Measurements from ENCODE around the gene THAP11. TPM values are rescaled to one million over a fixed set of nuclear protein-coding genes. Genes with fewer than 3 reads are reported as not detected.

Gene THAP11
- total and polyA plus RNA-seq, 10 donors, result 19.9 to 80.7 (median 31.9) TPM

GRCh38 chr16:67864594-67864993, 22.5 kb downstream of the THAP11 start:
- DNase-seq, result no peak
- peaks cover 0 to 75% (median 53%) of the 10 kb centered on the region in 6 donors for H3K36me3 ChIP-seq
- no peak overlapping the region for H3K27ac ChIP-seq
- intact Hi-C loops (cut with DNase I; ENCODE audit: low total_unique reads), result no loop called here
- H3K27me3 ChIP-seq (replicated peaks in 1 of 7), result no peaks in the 10 kb centered on the region
- H3K4me1 ChIP-seq, result peaks cover 0 to 12% (median 0%) of the 10 kb centered on the region in 6 donors
- no peak for TF ChIP-seq POLR2A (IDR thresholded peaks at IDR 0.05)
- TF ChIP-seq CTCF (IDR thresholded peaks at IDR 0.05 in 8 of 11, conservative IDR thresholded peaks at IDR 0.05 in 3 of 11), result no peak
- no peak for TF ChIP-seq POLR2AphosphoS5 (IDR thresholded peaks at IDR 0.05)
- no peaks in the 10 kb centered on the region for H3K9me3 ChIP-seq
- WGBS, 5 donors, result 64 to 95% (median 89%) methylated on average over 2 of the region's 2 CpGs
- no peak overlapping the region for H3K4me3 ChIP-seq

GRCh38 chr16:67865318-67865717, 23.2 kb downstream of the THAP11 start:
- Histone ChIP-seq H3K36me3 (peaks cover 0 to 80% (median 59%) of the 10 kb centered on the region in 6 donors), H3K4me1 (peaks cover 0 to 12% (median 0%) of the 10 kb centered on the region in 6 donors), H3K27me3 (replicated peaks in 1 of 7) (no peaks in the 10 kb centered on the region), H3K4me3 (no peak overlapping the region), H3K9me3 (no peaks in the 10 kb centered on the region), H3K27ac (no peak overlapping the region)
- no peak for DNase-seq
- WGBS, 5 donors, result 89 to 100% (median 96%) methylated on average over 2 of the region's 2 CpGs
- TF ChIP-seq POLR2AphosphoS5 (IDR thresholded peaks at IDR 0.05) (no peak), CTCF (IDR thresholded peaks at IDR 0.05 in 8 of 11, conservative IDR thresholded peaks at IDR 0.05 in 3 of 11) (peak in 5 of 11 experiments; percentile 14 to 35 (median 22)), POLR2A (IDR thresholded peaks at IDR 0.05) (no peak)
- intact Hi-C loops (cut with DNase I; ENCODE audit: low total_unique reads), result no loop called here

- Histone ChIP-seq H3K9me3 (no peaks in the 10 kb centered on the region), H3K4me1 (peaks cover 5 to 21% (median 11%) of the 10 kb centered on the region in 6 donors), H3K4me3 (no peak overlapping the region), H3K36me3 (peaks cover 0 to 74% (median 58%) of the 10 kb centered on the region in 6 donors), H3K27ac (no peak overlapping the region), H3K27me3 (replicated peaks in 1 of 7) (no peaks in the 10 kb centered on the region)
- WGBS, 5 donors, result 92 to 99% (median 95%) methylated on average over 6 of the region's 6 CpGs
- no peak for DNase-seq
- TF ChIP-seq CTCF (IDR thresholded peaks at IDR 0.05 in 8 of 11, conservative IDR thresholded peaks at IDR 0.05 in 3 of 11), result no peak
- TF ChIP-seq POLR2A (IDR thresholded peaks at IDR 0.05), result no peak
- no peak for TF ChIP-seq POLR2AphosphoS5 (IDR thresholded peaks at IDR 0.05)
- intact Hi-C loops (cut with DNase I; ENCODE audit: low total_unique reads), result no loop called here
Observed at GRCh38 chr16:67868290-67868689, 26.2 kb downstream of the THAP11 start.

- no peak for TF ChIP-seq POLR2AphosphoS5 (IDR thresholded peaks at IDR 0.05)
- TF ChIP-seq CTCF (IDR thresholded peaks at IDR 0.05 in 8 of 11, conservative IDR thresholded peaks at IDR 0.05 in 3 of 11), result no peak
- TF ChIP-seq POLR2A (IDR thresholded peaks at IDR 0.05), result no peak
- no peak overlapping the region for H3K4me3 ChIP-seq
- H3K27me3 ChIP-seq (replicated peaks in 1 of 7), result no peaks in the 10 kb centered on the region
- H3K4me1 ChIP-seq, result peaks cover 18 to 35% (median 23%) of the 10 kb centered on the region in 6 donors
- no peak overlapping the region for H3K27ac ChIP-seq
- DNase-seq, result no peak
- no peaks in the 10 kb centered on the region for H3K9me3 ChIP-seq
- 85 to 94% (median 90%) methylated on average over 6 to 7 of the region's 7 CpGs for WGBS, 5 donors
- H3K36me3 ChIP-seq, result peaks cover 0 to 71% (median 58%) of the 10 kb centered on the region in 6 donors
- intact Hi-C loops (cut with DNase I; ENCODE audit: low total_unique reads), result no loop called here
Observed at GRCh38 chr16:67869653-67870052, 27.5 kb downstream of the THAP11 start.

Data from spleen (tissue), 11 donors.